ENCODE data around the gene UBTF.
"Not testable (repeated sequence)": the region's sequence is repeated elsewhere in the genome, so short reads cannot be mapped to it uniquely, and the experiment has no call there.

The UBTF gene

GRCh38 chr17:44247440-44247841 is 28.0 kb upstream of the UBTF start:
- no peak for DNase-seq

- DNase-seq, result no peak
Measured at GRCh38 chr17:44241106-44241624, 21.7 kb upstream of the UBTF start.

- DNase-seq, result not testable (repeated sequence)
Measured at GRCh38 chr17:44237886-44238285, 18.4 kb upstream of the UBTF start.

- DNase-seq, result no peak
Measured at GRCh38 chr17:44236444-44236991, 17.0 kb upstream of the UBTF start.

GRCh38 chr17:44235583-44235936 is 16.1 kb upstream of the UBTF start:
- no peak for DNase-seq

GRCh38 chr17:44233582-44233981 is 14.1 kb upstream of the UBTF start:
- DNase-seq, result no peak

- DNase-seq, result no peak
Measured at GRCh38 chr17:44232061-44232460, 12.6 kb upstream of the UBTF start.

GRCh38 chr17:44230140-44230539 is 10.7 kb upstream of the UBTF start:
- no peak for DNase-seq

- no peak for DNase-seq
Measured at GRCh38 chr17:44229090-44229489, 9.6 kb upstream of the UBTF start.

GRCh38 chr17:44223541-44224071 is 4.1 kb upstream of the UBTF start:
- no peak for DNase-seq

GRCh38 chr17:44222112-44222869 is 2.8 kb upstream of the UBTF start:
- no peak for DNase-seq

GRCh38 chr17:44221862-44222111 is 2.3 kb upstream of the UBTF start:
- DNase-seq, result no peak

GRCh38 chr17:44221084-44221861 is 1.8 kb upstream of the UBTF start:
- DNase-seq, result peak; percentile 46

- DNase-seq, result peak; percentile 38
Measured at GRCh38 chr17:44220213-44221083, 973 bp upstream of the UBTF start.

GRCh38 chr17:44219108-44219615 is 313 bp downstream of the UBTF start:
- DNase-seq, result peak; percentile 59

- DNase-seq, result peak; percentile 83
Measured at GRCh38 chr17:44218344-44219107, 949 bp downstream of the UBTF start.

GRCh38 chr17:44217738-44218343 is 1.6 kb downstream of the UBTF start:
- no peak for DNase-seq

- DNase-seq, result no peak
Measured at GRCh38 chr17:44216694-44217093, 2.8 kb downstream of the UBTF start.

GRCh38 chr17:44216173-44216572 is 3.3 kb downstream of the UBTF start:
- no peak for DNase-seq

- no peak for DNase-seq
Measured at GRCh38 chr17:44214896-44215295, 4.6 kb downstream of the UBTF start.

GRCh38 chr17:44214230-44214494 is 5.3 kb downstream of the UBTF start:
- no peak for DNase-seq

Measured in activated CD4-positive, alpha-beta T cell treated with anti-CD3 and anti-CD28 coated beads for 1 hour (primary cell).